SU-DHL-6 (cell line): Measurements from ENCODE around the gene PTPRJ.
"Not testable (repeated sequence)": the region's sequence is repeated elsewhere in the genome, so short reads cannot be mapped to it uniquely, and the experiment has no call there.

ENCODE experiments used
- H2AFZ ChIP-seq: fragments of 200-600 bp; sonication (generic); 2 replicates; pipeline ENCODE4 v1.6.1; 2014; ENCODE audit warnings: low read depth, mild to moderate bottlenecking, moderate library complexity, mixed read lengths, antibody characterized with exemption, low read length; ENCODE audit not compliant: severe bottlenecking
- H3F3A ChIP-seq: fragments of 200-600 bp; shearing (Covaris generic); 2 replicates; pipeline ENCODE4 v1.6.0; 2016; ENCODE audit warnings: antibody characterized with exemption, mild to moderate bottlenecking; ENCODE audit not compliant: insufficient read depth
- H3K27ac ChIP-seq: fragments of 200-600 bp; sonication (generic); 2 replicates; pipeline ENCODE4 v1.5.1; 2016; ENCODE audit warnings: low read depth, mild to moderate bottlenecking, low read length, moderate library complexity, mixed read lengths
- H3K27me3 ChIP-seq: fragments of 200-600 bp; sonication (generic), shearing (Covaris generic); 2 replicates; pipeline ENCODE4 v1.6.0; 2014; ENCODE audit warnings: mild to moderate bottlenecking, low read length
- H3K36me3 ChIP-seq: fragments of 200-600 bp; sonication (generic); 2 replicates; pipeline ENCODE4 v1.6.1; 2014; ENCODE audit warnings: mild to moderate bottlenecking, low read length, mixed read lengths
- H3K4me2 ChIP-seq: fragments of 300-600, 200-600 bp; shearing (Covaris generic), sonication (generic); 2 replicates; pipeline ENCODE4 v1.6.0; 2014; ENCODE audit warnings: low read length, low read depth, mild to moderate bottlenecking; ENCODE audit not compliant: poor library complexity, severe bottlenecking
- H3K4me3 ChIP-seq: fragments of 200-600 bp; sonication (generic); 2 replicates; pipeline ENCODE4 v1.5.1; 2014; ENCODE audit warnings: antibody characterized with exemption, low read length, mild to moderate bottlenecking, mixed read lengths; ENCODE audit not compliant: insufficient read depth, poor library complexity, severe bottlenecking
- H3K79me2 ChIP-seq: fragments of 200-600 bp; sonication (generic); 2 replicates; pipeline ENCODE4 v1.6.1; 2014; ENCODE audit warnings: mild to moderate bottlenecking, low read length, moderate library complexity; ENCODE audit not compliant: insufficient read depth
- H3K9ac ChIP-seq: fragments of 200-600 bp; sonication (generic); 2 replicates; pipeline ENCODE4 v1.7.0; 2014; ENCODE audit warnings: mild to moderate bottlenecking, low read length
- H3K9me2 ChIP-seq: fragments of 200-600 bp; sonication (generic); replicated peaks from 2 replicates; pipeline ENCODE4 v1.6.1; 2014; ENCODE audit warnings: low read length; ENCODE audit not compliant: insufficient read depth
- H3K9me3 ChIP-seq: fragments of 200-600 bp; sonication (generic); 2 replicates; pipeline ENCODE4 v1.6.1; 2014; ENCODE audit warnings: low read length, mixed read lengths; ENCODE audit not compliant: insufficient read depth
- H4K20me1 ChIP-seq: fragments of 200-600 bp; sonication (generic); 2 replicates; pipeline ENCODE4 v1.6.1; 2014; ENCODE audit warnings: low read depth, mild to moderate bottlenecking, antibody characterized with exemption, low read length, moderate library complexity, mixed read lengths
- CTCF ChIP-seq: fragments of 200-600 bp; sonication (generic); IDR thresholded peaks from one replicate; pipeline ENCODE4 v1.5.1; 2017; ENCODE audit warnings: antibody characterized with exemption, mild to moderate bottlenecking, low read length, moderate library complexity; ENCODE audit not compliant: insufficient read depth, poor library complexity, severe bottlenecking
- EZH2phosphoT487 ChIP-seq: fragments of 200-600 bp; sonication (generic), shearing (Covaris generic); conservative IDR thresholded peaks from 2 replicates; pipeline ENCODE4 v1.6.1; 2018; ENCODE audit warnings: mild to moderate bottlenecking, antibody characterized with exemption, low read length, moderate library complexity, mixed read lengths

The PTPRJ gene

GRCh38 chr11:48182860-48183526 is 202.6 kb downstream of the PTPRJ start:
- H3F3A ChIP-seq, result no peaks in the 10 kb centered on the region
- H3K27ac ChIP-seq, result no peak overlapping the region
- H3K4me3 ChIP-seq, result no peak overlapping the region
- H3K9ac ChIP-seq, result no peak overlapping the region
- TF ChIP-seq EZH2phosphoT487, result no peak
- TF ChIP-seq CTCF, result no peak
- no peaks in the 10 kb centered on the region for H3K79me2 ChIP-seq
- H4K20me1 ChIP-seq, result no peaks in the 10 kb centered on the region
- H3K9me3 ChIP-seq, result no peaks in the 10 kb centered on the region
- no peak overlapping the region for H3K4me2 ChIP-seq
- no peaks in the 10 kb centered on the region for H3K36me3 ChIP-seq
- H3K27me3 ChIP-seq, result no peaks in the 10 kb centered on the region
- no peaks in the 10 kb centered on the region for H3K9me2 ChIP-seq
- H2AFZ ChIP-seq, result no peak overlapping the region

GRCh38 chr11:48184452-48184851 is 204.1 kb downstream of the PTPRJ start:
- H3K27ac ChIP-seq, result no peak overlapping the region
- H3K9me2 ChIP-seq, result no peaks in the 10 kb centered on the region
- no peaks in the 10 kb centered on the region for H3F3A ChIP-seq
- no peaks in the 10 kb centered on the region for H3K36me3 ChIP-seq
- no peaks in the 10 kb centered on the region for H3K79me2 ChIP-seq
- H3K9me3 ChIP-seq, result no peaks in the 10 kb centered on the region
- H3K9ac ChIP-seq, result no peak overlapping the region
- no peak overlapping the region for H3K4me3 ChIP-seq
- no peak overlapping the region for H2AFZ ChIP-seq
- no peaks in the 10 kb centered on the region for H3K27me3 ChIP-seq
- TF ChIP-seq EZH2phosphoT487 (no peak), CTCF (no peak)
- H3K4me2 ChIP-seq, result no peak overlapping the region
- H4K20me1 ChIP-seq, result no peaks in the 10 kb centered on the region

GRCh38 chr11:48190906-48191654 is 210.7 kb downstream of the PTPRJ start:
- not testable (repeated sequence) for H3K27ac ChIP-seq, H4K20me1 ChIP-seq, H3K9ac ChIP-seq, H3K4me2 ChIP-seq, H3K79me2 ChIP-seq, H3F3A ChIP-seq, H3K27me3 ChIP-seq, H3K36me3 ChIP-seq, H3K4me3 ChIP-seq, H3K9me2 ChIP-seq, H3K9me3 ChIP-seq, H2AFZ ChIP-seq

- TF ChIP-seq CTCF (no peak), EZH2phosphoT487 (no peak)
- no peak overlapping the region for H2AFZ ChIP-seq
- H3K9me2 ChIP-seq, result no peaks in the 10 kb centered on the region
- no peak overlapping the region for H3K4me3 ChIP-seq
- no peaks in the 10 kb centered on the region for H3K36me3 ChIP-seq
- no peaks in the 10 kb centered on the region for H3F3A ChIP-seq
- H3K9ac ChIP-seq, result no peak overlapping the region
- no peak overlapping the region for H3K4me2 ChIP-seq
- no peaks in the 10 kb centered on the region for H3K27me3 ChIP-seq
- H3K9me3 ChIP-seq, result no peaks in the 10 kb centered on the region
- no peak overlapping the region for H3K27ac ChIP-seq
- H4K20me1 ChIP-seq, result no peaks in the 10 kb centered on the region
- no peaks in the 10 kb centered on the region for H3K79me2 ChIP-seq
Measured at GRCh38 chr11:48193876-48194275, 213.5 kb downstream of the PTPRJ start.
